ENCODE data around the gene HCLS1. TPM values are rescaled to one million over a fixed set of nuclear protein-coding genes. Genes with fewer than 3 reads are reported as not detected.
"Not testable (repeated sequence)": the region's sequence is repeated elsewhere in the genome, so short reads cannot be mapped to it uniquely, and the experiment has no call there.

HCLS1 gene
- total RNA-seq, 3 donors from 2014 or later (not counting 1 experiment from before 2014, with no cell fraction given), result 331 to 356 (median 336) TPM

DNA sequence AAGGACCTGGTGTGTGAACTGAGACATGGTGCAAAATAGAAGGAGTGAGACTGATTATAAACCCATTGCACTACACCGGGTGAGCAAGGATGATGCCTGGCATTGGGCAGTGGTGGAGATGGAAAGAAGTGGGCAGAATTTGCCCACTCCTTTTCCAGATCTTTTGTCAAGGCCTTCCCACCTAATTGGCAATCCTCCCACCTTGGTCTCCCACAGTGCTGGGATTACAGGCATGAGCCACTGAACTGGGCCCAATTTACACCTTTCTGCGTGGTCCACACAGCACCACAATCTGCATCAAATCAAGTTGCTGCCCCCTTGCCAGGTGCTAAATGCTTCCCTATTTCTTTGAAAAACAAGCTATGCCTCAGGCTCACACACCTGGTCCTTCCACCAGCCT lies 62.1 kb downstream of the HCLS1 start:
- 85% methylated on average over 2 of the region's 2 CpGs for WGBS (ENCODE audit: insufficient coverage)
- intact Hi-C loops (cut with micrococcal nuclease), result no loop called here

DNA sequence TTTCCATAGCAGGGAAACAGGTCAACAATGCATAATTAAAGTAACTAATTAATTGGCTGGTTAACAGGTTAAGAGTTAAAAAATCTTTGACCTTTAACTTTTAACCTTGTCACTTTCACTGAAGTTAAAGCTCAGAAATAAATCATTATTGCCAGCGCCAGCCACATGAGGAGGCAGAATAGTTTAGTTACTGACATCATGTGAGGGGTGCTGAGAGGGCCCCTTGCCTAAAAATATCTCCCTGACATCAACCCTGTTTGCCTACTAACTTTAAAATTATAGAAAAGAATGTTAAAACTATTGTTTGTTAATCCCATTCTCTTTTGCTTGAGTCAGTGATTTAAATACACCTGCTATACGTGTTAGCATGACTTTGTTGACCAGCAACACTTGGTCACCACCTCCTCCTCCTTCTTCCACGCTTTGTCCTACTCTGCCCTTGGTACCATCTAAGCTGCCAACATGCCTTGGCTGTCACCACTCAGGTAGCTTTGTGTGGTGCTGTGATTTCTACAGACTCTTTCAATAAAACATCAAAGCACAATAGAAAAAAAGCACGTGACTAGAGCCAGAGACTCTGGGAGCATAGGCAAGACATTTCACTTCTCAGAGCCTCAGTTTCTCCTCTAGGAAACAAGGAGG lies 64.8 kb downstream of the HCLS1 start:
- Mint-ChIP-seq H3K27ac (no peak overlapping the region), H3K4me1 (no peaks in the 10 kb centered on the region), H3K4me3 (no peak overlapping the region), H3K27me3 (ENCODE audit: low read depth in 2 of 2) (peaks cover 0 to 11% of the 10 kb centered on the region in 2 donors), H3K36me3 (no peaks in the 10 kb centered on the region), H3K9me3 (no peaks in the 10 kb centered on the region)
- 90% methylated on average over 3 of the region's 4 CpGs for WGBS (ENCODE audit: insufficient coverage)
- H3K27me3 ChIP-seq (ENCODE audit: control insufficient read depth, insufficient read depth, low read length), result no peaks in the 10 kb centered on the region
- intact Hi-C loops (cut with micrococcal nuclease), result no loop called here
- no peaks in the 10 kb centered on the region for H3K36me3 ChIP-seq (ENCODE audit: control insufficient read depth, insufficient read depth, low read length)
- H3K9me3 ChIP-seq (ENCODE audit: control insufficient read depth, insufficient read depth, low read length), result no peaks in the 10 kb centered on the region
- H3K4me1 ChIP-seq (ENCODE audit: control insufficient read depth, insufficient read depth, low read length), result no peaks in the 10 kb centered on the region
- H3K27ac ChIP-seq (ENCODE audit: low read length), result no peak overlapping the region
- ATAC-seq, result no peak
- H3K4me3 ChIP-seq (ENCODE audit: low read length), result no peak overlapping the region
- no peak for TF ChIP-seq CTCF (IDR thresholded peaks at IDR 0.05)
- DNase-seq, result no peak

More for the DNA sequence above, 62.1 kb downstream of the HCLS1 start:
- no peak for ATAC-seq
- Histone ChIP-seq H3K27ac (ENCODE audit: low read length) (no peak overlapping the region), H3K27me3 (ENCODE audit: control insufficient read depth, insufficient read depth, low read length) (no peaks in the 10 kb centered on the region), H3K9me3 (ENCODE audit: control insufficient read depth, insufficient read depth, low read length) (no peaks in the 10 kb centered on the region), H3K4me1 (ENCODE audit: control insufficient read depth, insufficient read depth, low read length) (no peaks in the 10 kb centered on the region), H3K36me3 (ENCODE audit: control insufficient read depth, insufficient read depth, low read length) (no peaks in the 10 kb centered on the region), H3K4me3 (ENCODE audit: low read length) (no peak overlapping the region)
- Mint-ChIP-seq H3K4me3 (no peak overlapping the region), H3K4me1 (no peaks in the 10 kb centered on the region), H3K27ac (no peak overlapping the region), H3K9me3 (no peaks in the 10 kb centered on the region), H3K36me3 (no peaks in the 10 kb centered on the region), H3K27me3 (ENCODE audit: low read depth in 2 of 2) (no peaks in the 10 kb centered on the region)
- TF ChIP-seq CTCF (IDR thresholded peaks at IDR 0.05), result no peak
- DNase-seq, result no peak

DNA sequence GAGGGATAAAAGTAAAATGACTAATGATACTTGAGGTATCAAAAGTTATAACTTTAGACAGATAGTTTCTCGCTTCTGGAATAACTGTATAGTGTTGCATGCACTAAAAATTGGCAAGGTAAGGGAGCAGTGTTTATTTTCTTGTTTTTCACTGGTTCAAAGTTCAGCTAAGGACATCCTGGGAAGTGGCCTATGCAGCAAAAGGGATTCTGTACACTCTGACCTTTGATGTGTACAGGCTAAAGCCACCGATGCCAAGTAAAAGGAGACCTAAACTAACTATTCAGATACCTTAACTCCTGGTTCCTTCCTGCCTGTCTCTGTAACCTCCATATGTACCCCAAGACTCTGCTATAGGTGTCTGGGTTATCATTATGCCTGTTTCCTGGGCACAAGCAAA lies 65.9 kb downstream of the HCLS1 start:
- Histone ChIP-seq H3K27ac (ENCODE audit: low read length) (no peak overlapping the region), H3K36me3 (ENCODE audit: control insufficient read depth, insufficient read depth, low read length) (no peaks in the 10 kb centered on the region), H3K4me1 (ENCODE audit: control insufficient read depth, insufficient read depth, low read length) (no peaks in the 10 kb centered on the region), H3K27me3 (ENCODE audit: control insufficient read depth, insufficient read depth, low read length) (no peaks in the 10 kb centered on the region), H3K4me3 (ENCODE audit: low read length) (no peak overlapping the region), H3K9me3 (ENCODE audit: control insufficient read depth, insufficient read depth, low read length) (no peaks in the 10 kb centered on the region)
- no peaks in the 10 kb centered on the region for H3K36me3 Mint-ChIP-seq
- intact Hi-C loops (cut with micrococcal nuclease), result no loop called here
- no peaks in the 10 kb centered on the region for H3K4me1 Mint-ChIP-seq
- ATAC-seq (no peak), DNase-seq (no peak)
- no peak overlapping the region for H3K27ac Mint-ChIP-seq
- 98% methylated on average over 2 of the region's 2 CpGs for WGBS (ENCODE audit: insufficient coverage)
- H3K4me3 Mint-ChIP-seq, result no peak overlapping the region
- TF ChIP-seq CTCF (IDR thresholded peaks at IDR 0.05), result no peak
- no peaks in the 10 kb centered on the region for H3K9me3 Mint-ChIP-seq
- peaks cover 0 to 11% of the 10 kb centered on the region in 2 donors for H3K27me3 Mint-ChIP-seq (ENCODE audit: low read depth in 2 of 2)

GRCh38 chr3:121593806-121594205 lies 66.9 kb downstream of the HCLS1 start:
- not testable (repeated sequence) for H3K27ac ChIP-seq (ENCODE audit: low read length); H3K4me3 Mint-ChIP-seq; ATAC-seq

More at GRCh38 chr3:121593806-121594205, 66.9 kb downstream of the HCLS1 start:
- intact Hi-C loops (cut with micrococcal nuclease); H3K9me3 ChIP-seq (ENCODE audit: control insufficient read depth, insufficient read depth, low read length); H3K4me1 ChIP-seq (ENCODE audit: control insufficient read depth, insufficient read depth, low read length); H3K4me1 Mint-ChIP-seq; H3K27me3 ChIP-seq (ENCODE audit: control insufficient read depth, insufficient read depth, low read length); H3K4me3 ChIP-seq (ENCODE audit: low read length); H3K36me3 Mint-ChIP-seq; H3K9me3 Mint-ChIP-seq; DNase-seq; H3K27ac Mint-ChIP-seq; H3K36me3 ChIP-seq (ENCODE audit: control insufficient read depth, insufficient read depth, low read length): not testable (repeated sequence)
- 92% methylated on average over 3 of the region's 4 CpGs for WGBS (ENCODE audit: insufficient coverage)
- H3K27me3 Mint-ChIP-seq (ENCODE audit: low read depth in 2 of 2), result peaks cover 0 to 11% of the 10 kb centered on the region in 2 donors
